Stimulated activated CD8-positive, alpha-beta memory T cell treated with anti-CD3 and anti-CD28 coated beads, Interleukin-12 subunit alpha, Interleukin-12 subunit beta, amount 100 ng/mL, for 1 hour (primary cell): ENCODE measurements around the gene DGKA.
"Not testable (repeated sequence)": the region's sequence is repeated elsewhere in the genome, so short reads cannot be mapped to it uniquely, and the experiment has no call there.

Experiments used
- DNase-seq: peaks from one replicate; pipeline ENCODE4 v3.0.0-alpha.2; 2020; ENCODE audit warnings: low read depth

DGKA gene

DNA sequence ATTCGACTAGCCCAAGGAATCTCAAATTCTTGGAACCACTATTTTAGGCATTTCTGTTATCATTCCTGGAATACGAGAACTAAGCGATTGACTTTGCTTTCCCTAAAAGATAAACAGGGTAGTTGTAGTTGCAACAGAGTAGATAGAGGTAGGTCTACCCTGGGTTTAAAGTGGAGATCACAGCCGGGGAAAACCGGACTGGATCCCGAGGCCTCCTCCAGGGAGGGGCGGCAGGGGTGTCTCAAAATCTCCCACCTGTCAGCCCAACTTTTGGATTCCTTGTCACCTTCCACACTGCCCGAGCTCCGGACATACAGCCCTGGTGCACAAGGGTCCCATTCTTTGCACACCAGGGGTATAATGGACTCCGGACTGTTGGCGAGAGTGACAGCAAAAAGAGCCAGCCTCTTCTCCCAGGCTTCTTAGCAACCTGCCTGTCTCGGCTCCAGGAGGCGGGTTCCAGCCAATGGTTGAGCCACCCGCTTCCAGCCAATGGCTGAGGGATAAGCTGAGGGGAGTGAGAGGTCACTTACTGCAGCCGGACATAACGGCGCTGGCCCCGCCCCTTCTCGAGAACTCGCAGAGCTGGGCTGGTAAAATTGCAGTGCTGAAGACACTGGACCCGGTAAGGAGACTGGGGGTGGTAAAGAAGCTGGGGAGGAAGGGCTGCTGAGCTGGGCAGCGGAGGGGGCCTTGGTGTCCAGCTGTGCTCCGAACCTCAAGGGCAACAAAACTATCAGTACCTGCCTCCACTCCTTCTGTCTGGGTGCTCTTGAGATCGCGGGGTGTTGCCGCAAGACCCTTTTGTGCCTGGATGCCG lies 66.0 kb downstream of the DGKA start, which contains the start of gene SUOX:
Gene SUOX, plus strand, starts transcription at position 562 of the 820 bp plus-strand sequence. CDS start 4,946 bp downstream, outside the sequence.
- DNase-seq: no peak

DNA sequence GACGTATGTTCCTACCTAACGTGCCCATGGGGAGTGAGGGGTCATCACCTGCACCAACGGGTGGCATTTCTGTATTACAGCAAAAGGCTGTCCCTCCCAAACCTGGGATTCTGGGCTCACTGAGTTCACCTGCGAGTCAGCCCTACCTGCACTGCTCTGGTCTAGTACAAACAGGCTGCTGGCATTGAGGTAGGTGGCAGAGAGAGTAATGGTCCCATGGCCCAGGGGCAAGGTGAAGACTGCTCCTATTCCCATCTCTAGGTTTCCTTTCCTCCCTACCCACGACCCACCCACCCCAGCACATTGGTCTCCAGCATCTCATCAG lies 66.5 kb downstream of the DGKA start:
- DNase-seq: no peak

DNA sequence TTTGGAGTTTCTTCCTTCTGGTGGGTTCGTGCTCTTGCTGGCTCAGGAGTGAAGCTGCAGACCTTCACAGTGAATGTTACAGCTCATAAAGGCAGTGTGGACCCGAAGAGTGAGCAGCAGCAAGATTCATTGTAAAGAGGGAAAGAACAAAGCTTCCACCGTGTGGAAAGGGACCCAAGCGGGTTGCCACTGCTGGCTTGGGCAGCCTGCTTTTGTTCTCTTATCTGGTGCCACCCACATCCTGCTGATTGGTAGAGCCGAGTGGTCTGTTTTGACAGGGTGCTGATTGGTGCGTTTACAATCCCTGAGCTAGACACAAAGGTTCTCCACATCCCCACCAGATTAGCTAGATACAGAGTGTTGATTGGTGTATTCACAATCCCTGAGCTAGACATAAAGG lies 68.6 kb downstream of the DGKA start:
- not testable (repeated sequence) for DNase-seq

DNA sequence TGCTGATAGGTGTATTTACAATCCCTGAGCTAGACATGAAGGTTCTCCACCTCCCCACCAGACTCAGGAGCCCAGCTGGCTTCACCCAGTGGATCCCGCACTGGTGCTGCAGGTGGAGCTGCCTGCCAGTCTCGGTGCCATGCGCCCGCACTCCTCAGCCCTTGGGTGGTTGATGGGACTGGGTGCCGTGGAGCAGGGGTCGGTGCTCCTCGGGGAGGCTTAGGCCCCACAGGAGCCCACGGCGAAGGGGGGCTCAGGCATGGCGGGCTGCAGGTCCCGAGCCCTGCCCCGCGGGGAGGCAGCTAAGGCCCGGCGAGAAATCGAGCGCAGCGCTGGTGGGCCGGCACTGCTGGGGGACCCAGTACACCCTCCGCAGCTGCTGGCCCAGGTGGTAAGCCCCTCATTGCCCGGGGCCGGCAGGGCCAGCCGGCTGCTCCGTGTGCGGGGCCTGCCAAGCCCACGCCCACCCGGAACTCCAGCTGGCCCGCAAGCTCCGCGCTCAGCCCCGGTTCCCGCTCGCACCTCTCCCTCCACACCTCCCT lies 69.1 kb downstream of the DGKA start:
- not testable (repeated sequence) for DNase-seq

- DNase-seq: no peak
Observed at GRCh38 chr12:56001487-56002100, 70.6 kb downstream of the DGKA start.

GRCh38 chr12:56003376-56003775 lies 72.4 kb downstream of the DGKA start:
- not testable (repeated sequence) for DNase-seq
